UCSD-AML1 (cell line): ENCODE results near the gene RBPJ.
"Not testable (repeated sequence)": the region's sequence is repeated elsewhere in the genome, so short reads cannot be mapped to it uniquely, and the experiment has no call there.

ENCODE experiments used
- DNase-seq: peaks from one replicate; lab custom pipeline; 2025; ENCODE audit not compliant: unreplicated experiment; lab: John Stamatoyannopoulos, UW

RBPJ gene

GRCh38 chr4:26300314-26301307, 20.2 kb upstream of the RBPJ start:
- DNase-seq, result no peak

- DNase-seq, result peak; percentile 17
Measured at GRCh38 chr4:26302031-26302899, 18.5 kb upstream of the RBPJ start.

GRCh38 chr4:26303008-26303407, 17.8 kb upstream of the RBPJ start:
- no peak for DNase-seq

GRCh38 chr4:26307037-26307800, 13.6 kb upstream of the RBPJ start:
- DNase-seq, result no peak

- DNase-seq, result no peak
Measured at GRCh38 chr4:26308568-26308967, 12.2 kb upstream of the RBPJ start.

- no peak for DNase-seq
Measured at GRCh38 chr4:26310264-26310663, 10.6 kb upstream of the RBPJ start.

- no peak for DNase-seq
Measured at GRCh38 chr4:26311633-26312032, 9.2 kb upstream of the RBPJ start.

GRCh38 chr4:26315316-26315932, 5.4 kb upstream of the RBPJ start:
- not testable (repeated sequence) for DNase-seq

GRCh38 chr4:26317766-26318165, 3.0 kb upstream of the RBPJ start:
- no peak for DNase-seq

- peak; percentile 98 for DNase-seq
Measured at GRCh38 chr4:26319467-26319948, 1.3 kb upstream of the RBPJ start.

GRCh38 chr4:26319949-26320537, 771 bp upstream of the RBPJ start:
- no peak for DNase-seq

GRCh38 chr4:26321373-26322221, 783 bp downstream of the RBPJ start:
- DNase-seq, result peak; percentile 46

- DNase-seq, result no peak
Measured at GRCh38 chr4:26322346-26322745, 1.5 kb downstream of the RBPJ start.

- no peak for DNase-seq
Measured at GRCh38 chr4:26323821-26324220, 3.0 kb downstream of the RBPJ start.

- no peak for DNase-seq
Measured at GRCh38 chr4:26325191-26325590, 4.4 kb downstream of the RBPJ start.

GRCh38 chr4:26326791-26327190, 6.0 kb downstream of the RBPJ start:
- DNase-seq, result no peak

- DNase-seq, result no peak
Measured at GRCh38 chr4:26330186-26330787, 9.5 kb downstream of the RBPJ start.

- no peak for DNase-seq
Measured at GRCh38 chr4:26330946-26331345, 10.1 kb downstream of the RBPJ start.
